GM12878 (cell line): ENCODE results near the gene ULK4. TPM values are rescaled to one million over a fixed set of nuclear protein-coding genes. Genes with fewer than 3 reads are reported as not detected.

Experiments used
- ATAC-seq: fragments of 200-7000 bp; cut with Tn5 transposase; 3 replicates; pipeline ENCODE4 v1.9.1; 2020; ENCODE audit warnings: mild to moderate bottlenecking, moderate library complexity
- BruUV-seq: library from RNA; stranded (reverse); fragments of 400-500 nt; replicated peaks from 2 replicates; lab custom pipeline; 2021; lab: Mats Ljungman, UMichigan
- CTCF ChIA-PET: fragments of 300-600 bp; sonication (Branson Sonifier 250); formaldehyde crosslinking; extraction: SDS; loops from one replicate; lab custom pipeline; 2021; ENCODE audit warnings: inconsistent platforms; lab: Yijun Ruan, JAX
- POLR2A ChIA-PET: fragments of 350-600 bp; formaldehyde crosslinking; extraction: SDS; loops from one replicate; lab custom pipeline; 2021; ENCODE audit warnings: inconsistent platforms; lab: Charles Lee
- RAD21 ChIA-PET: fragments of 300-600 bp; sonication (Branson Sonifier 250); formaldehyde crosslinking; loops from one replicate; lab custom pipeline; 2023; ENCODE audit warnings: antibody characterized with exemption; ENCODE audit not compliant: unreplicated experiment; lab: Charles Lee
- SMC1A ChIA-PET: fragments of 300-600 bp; sonication (Branson Sonifier 250); formaldehyde crosslinking; loops from one replicate; lab custom pipeline; 2023; ENCODE audit not compliant: unreplicated experiment, uncharacterized antibody; lab: Charles Lee
- DNase-seq: peaks from one replicate; pipeline ENCODE4 v3.0.0-alpha.2; 2011; ENCODE audit warnings: low read depth, low spot score
- FAIRE-seq: peaks from 3 replicates; lab custom pipeline; 2011; peaks lifted over from hg19 to GRCh38; lab: Jason Lieb, UNC
- H2AFZ ChIP-seq: 2 replicates; pipeline ENCODE4 v1.6.0; 2011; ENCODE audit warnings: low read depth, low read length, control low read depth; ENCODE audit not compliant: control insufficient read depth
- H3K27ac ChIP-seq: 2 replicates; pipeline ENCODE4 v1.5.1; 2011; ENCODE audit warnings: control low read depth; ENCODE audit not compliant: control insufficient read depth, insufficient read depth
- H3K27me3 ChIP-seq, 2 experiments: replicated peaks in 1 of 2; 2 replicates each; pipeline versions ENCODE4 v1.6.0 to v1.6.1; 2011; ENCODE audit warnings: low read length in 1 of 2; ENCODE audit not compliant: control insufficient read depth in 2 of 2, insufficient read depth in 2 of 2
- H3K36me3 ChIP-seq, 2 experiments: 2 replicates each; pipeline ENCODE4 v1.5.1; 2011; ENCODE audit warnings: low read length in 1 of 2; ENCODE audit not compliant: control insufficient read depth in 2 of 2, insufficient read depth in 2 of 2
- H3K4me1 ChIP-seq: 2 replicates; pipeline ENCODE4 v1.6.1; 2011; ENCODE audit warnings: mild to moderate bottlenecking, low read length, moderate library complexity, mixed read lengths; ENCODE audit not compliant: control insufficient read depth, insufficient read depth
- H3K4me2 ChIP-seq: 2 replicates; pipeline ENCODE4 v1.6.0; 2011; ENCODE audit warnings: control low read depth; ENCODE audit not compliant: control insufficient read depth, insufficient read depth
- H3K4me3 ChIP-seq: fragments of 200-600 bp; sonication (generic); 2 replicates; pipeline ENCODE4 v1.5.1; 2016
- H3K79me2 ChIP-seq: 2 replicates; pipeline ENCODE4 v1.6.0; 2011; ENCODE audit warnings: low read length; ENCODE audit not compliant: control insufficient read depth, insufficient read depth
- H3K9ac ChIP-seq: 2 replicates; pipeline ENCODE4 v1.8.0; 2011; ENCODE audit warnings: low read length, control low read depth, mixed read lengths; ENCODE audit not compliant: control insufficient read depth, insufficient read depth
- H3K9me3 ChIP-seq: replicated peaks from 3 replicates; pipeline ENCODE4 v1.5.1; 2011; ENCODE audit warnings: mild to moderate bottlenecking, low read length; ENCODE audit not compliant: control insufficient read depth, insufficient read depth
- H4K20me1 ChIP-seq: 2 replicates; pipeline ENCODE4 v1.6.0; 2011; ENCODE audit not compliant: control insufficient read depth, insufficient read depth
- ATF2 ChIP-seq: IDR thresholded peaks from 2 replicates; pipeline ENCODE4 v1.6.1; 2012; ENCODE audit warnings: low read length, inconsistent platforms
- ATF3 ChIP-seq: IDR thresholded peaks from 2 replicates; pipeline ENCODE4 v1.6.1; 2011; ENCODE audit warnings: low read depth, mild to moderate bottlenecking, low read length, moderate library complexity, borderline replicate concordance; ENCODE audit errors: extremely low read depth
- CBFB ChIP-seq: IDR thresholded peaks from 2 replicates; pipeline ENCODE4 v1.6.1; 2016; ENCODE audit warnings: antibody characterized with exemption, low read depth
- CEBPZ ChIP-seq: fragments of 150-350 bp; IDR thresholded peaks from 2 replicates; pipeline ENCODE4 v1.6.1; 2016; ENCODE audit warnings: low read depth, low read length
- CREM ChIP-seq: IDR thresholded peaks from 2 replicates; pipeline ENCODE4 v1.6.1; 2014; ENCODE audit warnings: antibody characterized with exemption, low read depth
- KAT2A ChIP-seq: conservative IDR thresholded peaks from 2 replicates; pipeline ENCODE4 v1.6.1; 2011; ENCODE audit warnings: low read depth, low read length; ENCODE audit not compliant: control insufficient read depth
- NFYA ChIP-seq: IDR thresholded peaks from 2 replicates; pipeline ENCODE4 v1.6.1; 2011; ENCODE audit warnings: low read depth, mild to moderate bottlenecking, low read length, improper control_type of control experiment, borderline replicate concordance
- NR2C1 ChIP-seq: fragments of 450-650 bp; IDR thresholded peaks from 2 replicates; pipeline ENCODE4 v1.6.1; 2017; ENCODE audit warnings: antibody characterized with exemption, mild to moderate bottlenecking, moderate library complexity
- NR2C2 ChIP-seq: IDR thresholded peaks from 2 replicates; pipeline ENCODE4 v1.6.1; 2011; ENCODE audit warnings: borderline replicate concordance, low read depth; ENCODE audit not compliant: control insufficient read depth, insufficient read length
- PRDM15 ChIP-seq: fragments of 450-650 bp; formaldehyde crosslinking; IDR thresholded peaks from 2 replicates; pipeline ENCODE4 v1.4.0; 2020; ENCODE audit warnings: mild to moderate bottlenecking, moderate library complexity
- RAD21 ChIP-seq: IDR thresholded peaks from 2 replicates; pipeline ENCODE4 v1.6.1; 2011; ENCODE audit warnings: mild to moderate bottlenecking, low read depth, low read length, moderate library complexity; ENCODE audit not compliant: insufficient read depth
- SKIL ChIP-seq: fragments of 450-650 bp; IDR thresholded peaks from 2 replicates; pipeline ENCODE4 v1.6.1; 2017; ENCODE audit warnings: mild to moderate bottlenecking, low read depth, inconsistent platforms; ENCODE audit not compliant: poor library complexity, severe bottlenecking
- SMARCA5 ChIP-seq: fragments of 450-650 bp; IDR thresholded peaks from 2 replicates; pipeline ENCODE4 v1.6.1; 2017; ENCODE audit warnings: mild to moderate bottlenecking
- whole genome bisulfite sequencing: methylation state at CpG from one replicate; pipeline ENCODE4 v1.1.6; 2016; ENCODE audit warnings: low lambda C conversion rate; ENCODE audit not compliant: insufficient replicate concordance, insufficient coverage; ENCODE audit errors: missing lambda C conversion rate; 5-methylcytosine and 5-hydroxymethylcytosine counted together
- in situ Hi-C: fragments of 300-500 bp; cut with MboI; formaldehyde crosslinking; loops from 9 replicates; pipeline ENCODE4 v1.14.3; 2018; ENCODE audit warnings: mixed read lengths
- intact Hi-C: fragments of 100-400 bp; cut with micrococcal nuclease; formaldehyde crosslinking; loops from one replicate; pipeline ENCODE4 v1.14.2; 2022; ENCODE audit not compliant: unreplicated experiment
- polyA plus RNA-seq, 11 experiments: library from polyadenylated mRNA; depleted of rRNA in 4 of 11; unstranded in 6 of 11; stranded (reverse) in 5 of 11; fragments of >200 nt; fragmentation: Nextera tagmentation in 4 of 11; fragmentation: Illumina TruSeq in 1 of 11; extraction: Ambion mirVana in 4 of 11; extraction: Trizol in 1 of 11; gene quantifications; 1 replicate in 1 of 11; 2 replicates in 10 of 11; pipeline versions ENCODE4 v1.2.1 to v1.2.3, GENCODE V29; 2011 to 2016; ENCODE audit warnings: inconsistent platforms in 2 of 11, missing spikeins in 2 of 11, low read depth in 1 of 11
- total RNA-seq, 4 experiments: library from RNA; depleted of rRNA in 3 of 4; stranded (reverse); fragments of >200 nt in 3 of 4; fragmentation: Illumina TruSeq in 1 of 4; extraction: Trizol in 1 of 4; gene quantifications; 2 replicates each; pipeline versions ENCODE4 v1.2.1 to v1.2.3, GENCODE V29; 2013 to 2021

ULK4 gene
- total and polyA plus RNA-seq, 10 of the 15 experiments (the other 5 are each of a cell fraction or from before 2014, with no cell fraction given): 3.5 to 7.6 (median 6.3) TPM

- H2AFZ ChIP-seq: no peak overlapping the region
- H3K36me3 ChIP-seq: no peaks in the 10 kb centered on the region
- H3K9me3 ChIP-seq: no peaks in the 10 kb centered on the region
- intact Hi-C loops: no loop called here
- ChIA-PET POLR2A (no interaction called here), SMC1A (no interaction called here), CTCF (interaction anchor here (0.6 kb wide), 1 partner anchor 62 kb away, joined by 3 read pairs; no protein-coding TSS in a partner anchor), RAD21 (no interaction called here)
- DNase-seq (no peak), ATAC-seq (no peak), FAIRE-seq (no peak)
- H3K79me2 ChIP-seq: no peaks in the 10 kb centered on the region
- H3K9ac ChIP-seq: no peak overlapping the region
- WGBS: 64% methylated on average over 3 of the region's 3 CpGs
- in situ Hi-C loops: no loop called here
- no peaks in the 10 kb centered on the region for H3K27me3 ChIP-seq
- H4K20me1 ChIP-seq: no peaks in the 10 kb centered on the region
- no peak overlapping the region for H3K4me3 ChIP-seq
- no peak overlapping the region for H3K27ac ChIP-seq
- no TSS peak for BruUV-seq
- no peaks in the 10 kb centered on the region for H3K4me1 ChIP-seq
- no peak overlapping the region for H3K4me2 ChIP-seq
- TF ChIP-seq SMARCA5 (no peak), CREM (no peak), NFYA (no peak), CEBPZ (no peak), SKIL (no peak), ATF2 (no peak), ATF3 (no peak), PRDM15 (CRISPR knock-in tag) (no peak), RAD21 (no peak), NR2C2 (no peak), KAT2A (no peak), CBFB (no peak), NR2C1 (no peak)
Measured at GRCh38 chr3:41681479-41681878, 280.4 kb downstream of the ULK4 start.
